Upper lobe of right lung (tissue), 1 donor: ENCODE measurements around the gene ADGRD1. TPM values are rescaled to one million over a fixed set of nuclear protein-coding genes. Genes with fewer than 3 reads are reported as not detected.

Experiments
- ATAC-seq: fragments of 200-7000 bp; cut with Tn5 transposase; one replicate; pipeline ENCODE4 v1.9.1; 2020; ENCODE audit warnings: mild to moderate bottlenecking, moderate library complexity
- DNase-seq: peaks from one replicate; pipeline ENCODE4 v3.0.0-alpha.2; 2020
- H3K27ac ChIP-seq: fragments of 200-600 bp; one replicate; pipeline ENCODE4 v1.8.0; 2022
- H3K27me3 ChIP-seq: fragments of 200-600 bp; one replicate; pipeline ENCODE4 v1.8.0; 2022; ENCODE audit warnings: mild to moderate bottlenecking
- H3K36me3 ChIP-seq: fragments of 200-600 bp; one replicate; pipeline ENCODE4 v1.8.0; 2022
- H3K4me1 ChIP-seq: fragments of 200-600 bp; one replicate; pipeline ENCODE4 v1.8.0; 2022
- H3K4me3 ChIP-seq: fragments of 200-600 bp; one replicate; pipeline ENCODE4 v1.8.0; 2022; ENCODE audit warnings: mild to moderate bottlenecking
- H3K9me3 ChIP-seq: fragments of 200-600 bp; one replicate; pipeline ENCODE4 v1.8.0; 2022
- intact Hi-C: fragments of 100-400 bp; cut with DNase I; formaldehyde crosslinking; loops from one replicate; pipeline ENCODE4 v1.11.0; 2022
- total RNA-seq: library from RNA; stranded (reverse); fragmentation: NEBNext Ultra II Directional; extraction: Animal tissue kit (Norgen Biotek cat#: 25700); gene quantifications from one replicate; pipeline ENCODE4 v1.2.1, GENCODE V29; 2021
- TF ChIP-seq, protein P1 (sequence below): fragments of 200-600 bp; IDR thresholded peaks from one replicate; pipeline ENCODE4 v1.8.0; 2022; ENCODE audit warnings: antibody characterized with exemption
- donor health status: DM: no; HTN: yes; CAD: no; lungs with severe emphysema.

The ADGRD1 gene
- total RNA-seq, 1 donor from 2014 or later: 113 TPM

DNA sequence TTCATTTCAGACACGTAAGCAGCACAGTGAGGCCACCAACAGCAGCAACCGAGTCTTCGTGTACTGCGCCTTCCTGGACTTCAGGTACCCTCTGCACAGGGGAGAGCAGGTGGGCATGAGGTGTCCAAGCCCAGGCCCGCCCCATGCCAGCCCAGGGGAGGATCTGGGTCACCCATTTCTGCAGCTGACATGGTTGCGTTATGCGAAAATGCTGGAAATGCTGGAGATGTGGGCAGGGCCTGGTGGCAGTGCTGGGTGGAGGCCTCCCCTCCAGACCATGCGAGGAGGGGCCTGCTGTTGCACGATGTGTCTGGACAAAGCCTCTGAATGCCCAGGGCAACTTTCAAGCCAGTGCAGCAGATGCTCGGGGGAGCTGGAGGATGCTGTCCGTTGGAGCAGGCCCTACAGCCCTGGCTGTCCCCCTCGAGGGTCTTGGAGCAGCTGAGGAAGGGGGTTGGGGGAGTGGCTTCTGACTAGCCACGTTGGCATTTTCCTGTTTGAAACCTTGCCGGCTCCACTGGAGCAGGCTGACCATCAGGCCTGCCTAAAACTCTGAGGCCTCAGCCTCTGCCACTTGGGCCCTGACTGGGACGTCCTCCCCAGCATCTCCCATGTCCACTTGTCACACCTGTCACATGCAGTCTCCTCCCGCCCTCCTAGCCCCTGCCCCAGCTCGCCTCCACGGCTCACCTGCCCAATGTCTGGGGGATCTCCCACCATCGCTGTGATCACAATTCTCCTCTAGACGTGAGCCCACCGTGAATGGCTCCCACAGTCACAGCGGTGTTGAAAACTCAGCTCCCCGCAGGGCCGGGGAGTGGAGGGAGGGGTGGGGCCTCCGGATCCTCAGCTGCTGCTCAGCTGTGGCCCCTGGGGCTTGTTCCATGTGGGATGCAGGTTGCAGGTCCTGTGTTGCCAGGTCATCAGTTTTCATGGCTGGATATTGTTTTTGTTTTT is 123.4 kb downstream of the ADGRD1 start:
- Histone ChIP-seq H3K4me1 (peaks cover 8% of the 10 kb centered on the region), H3K27ac (no peak overlapping the region), H3K27me3 (no peaks in the 10 kb centered on the region), H3K9me3 (no peaks in the 10 kb centered on the region), H3K4me3 (no peak overlapping the region), H3K36me3 (peaks cover 7% of the 10 kb centered on the region)
- ATAC-seq (peak; percentile 11), DNase-seq (no peak)
- intact Hi-C loops: no loop called here
- TF ChIP-seq, protein P1, sequence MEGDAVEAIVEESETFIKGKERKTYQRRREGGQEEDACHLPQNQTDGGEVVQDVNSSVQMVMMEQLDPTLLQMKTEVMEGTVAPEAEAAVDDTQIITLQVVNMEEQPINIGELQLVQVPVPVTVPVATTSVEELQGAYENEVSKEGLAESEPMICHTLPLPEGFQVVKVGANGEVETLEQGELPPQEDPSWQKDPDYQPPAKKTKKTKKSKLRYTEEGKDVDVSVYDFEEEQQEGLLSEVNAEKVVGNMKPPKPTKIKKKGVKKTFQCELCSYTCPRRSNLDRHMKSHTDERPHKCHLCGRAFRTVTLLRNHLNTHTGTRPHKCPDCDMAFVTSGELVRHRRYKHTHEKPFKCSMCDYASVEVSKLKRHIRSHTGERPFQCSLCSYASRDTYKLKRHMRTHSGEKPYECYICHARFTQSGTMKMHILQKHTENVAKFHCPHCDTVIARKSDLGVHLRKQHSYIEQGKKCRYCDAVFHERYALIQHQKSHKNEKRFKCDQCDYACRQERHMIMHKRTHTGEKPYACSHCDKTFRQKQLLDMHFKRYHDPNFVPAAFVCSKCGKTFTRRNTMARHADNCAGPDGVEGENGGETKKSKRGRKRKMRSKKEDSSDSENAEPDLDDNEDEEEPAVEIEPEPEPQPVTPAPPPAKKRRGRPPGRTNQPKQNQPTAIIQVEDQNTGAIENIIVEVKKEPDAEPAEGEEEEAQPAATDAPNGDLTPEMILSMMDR: no peak

GRCh38 chr12:131077931-131078391 is 124.3 kb downstream of the ADGRD1 start:
- DNase-seq (no peak), ATAC-seq (no peak)
- TF ChIP-seq, protein P1: no peak
- H3K9me3 ChIP-seq: no peaks in the 10 kb centered on the region
- no peak overlapping the region for H3K4me3 ChIP-seq
- H3K27ac ChIP-seq: no peak overlapping the region
- H3K36me3 ChIP-seq: peaks cover 7% of the 10 kb centered on the region
- no peaks in the 10 kb centered on the region for H3K27me3 ChIP-seq
- intact Hi-C loops: no loop called here
- H3K4me1 ChIP-seq: peaks cover 8% of the 10 kb centered on the region

DNA sequence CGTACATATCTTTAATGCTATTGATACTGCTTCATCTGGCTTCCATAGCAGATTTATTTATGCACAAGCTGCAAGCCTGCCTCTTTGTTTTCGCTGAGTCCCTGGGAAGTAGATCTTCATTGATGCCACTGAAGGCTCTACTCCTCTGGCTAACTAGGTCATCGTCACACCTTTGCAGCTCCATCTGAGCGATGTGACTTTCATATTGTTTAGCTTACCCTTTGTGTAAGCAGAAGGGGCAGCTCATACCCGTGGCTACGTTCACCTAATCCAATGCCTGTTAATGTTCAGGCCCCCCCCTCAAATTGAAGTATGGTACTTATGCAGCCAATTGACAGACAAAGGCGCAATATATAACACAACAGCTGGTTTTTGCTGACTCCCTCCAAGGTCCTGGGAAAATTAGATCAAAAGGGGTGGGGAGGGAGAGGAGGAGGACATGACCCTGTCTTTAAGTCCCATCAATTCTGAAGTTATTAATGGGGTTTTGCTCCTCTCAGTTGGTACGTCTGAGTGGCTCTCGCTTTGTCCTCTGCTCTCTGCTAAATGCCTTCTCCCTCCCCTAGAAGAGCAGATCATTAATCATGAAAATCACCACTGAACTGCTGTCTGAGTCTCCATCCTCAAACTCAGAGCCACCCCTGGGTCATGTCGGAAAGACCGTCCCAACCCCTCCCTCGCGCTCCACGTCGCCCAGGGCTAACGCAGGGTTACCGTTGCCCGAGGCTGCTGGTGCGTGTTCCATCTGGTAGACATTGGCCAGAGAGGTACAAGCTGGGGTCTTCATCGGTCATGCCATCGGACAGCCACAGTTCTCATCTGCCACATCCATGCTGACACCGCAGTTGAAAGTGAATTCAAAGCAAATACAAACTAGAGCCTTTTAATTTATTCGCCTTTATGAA is 128.8 kb downstream of the ADGRD1 start:
- Histone ChIP-seq H3K27ac (no peak overlapping the region), H3K36me3 (peaks cover 14% of the 10 kb centered on the region), H3K4me1 (no peaks in the 10 kb centered on the region), H3K9me3 (no peaks in the 10 kb centered on the region), H3K27me3 (no peaks in the 10 kb centered on the region), H3K4me3 (no peak overlapping the region)
- no peak for ATAC-seq
- TF ChIP-seq, protein P1: no peak
- intact Hi-C loops: no loop called here
- DNase-seq: peak; percentile 52

DNA sequence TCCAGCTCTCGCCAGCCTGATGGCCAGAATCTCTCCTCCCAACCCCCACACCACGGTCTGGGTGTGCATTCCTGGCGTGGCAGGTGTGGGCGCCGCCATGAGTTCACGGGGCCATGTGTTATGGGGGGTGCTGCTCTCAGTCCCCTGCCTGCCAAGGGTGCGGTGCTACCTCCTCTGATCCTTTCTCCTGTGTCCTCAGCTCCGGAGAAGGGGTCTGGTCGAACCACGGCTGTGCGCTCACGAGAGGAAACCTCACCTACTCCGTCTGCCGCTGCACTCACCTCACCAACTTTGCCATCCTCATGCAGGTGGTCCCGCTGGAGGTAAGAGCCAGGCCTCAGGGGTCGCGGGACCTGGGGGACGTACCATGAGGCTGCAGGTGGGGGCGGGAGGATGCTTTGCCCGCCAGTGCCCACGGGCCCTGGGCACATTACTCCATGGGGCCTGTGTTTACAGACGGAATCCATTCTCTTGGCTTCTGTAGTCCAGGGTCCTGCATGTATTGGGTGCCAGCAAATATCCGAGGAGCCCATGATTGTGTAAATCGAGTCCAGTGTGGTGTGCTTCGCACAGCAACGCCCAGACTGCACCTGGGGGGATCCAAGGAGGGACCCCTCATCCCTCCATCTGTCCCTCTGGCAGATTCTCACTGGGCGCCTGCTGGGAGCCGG is 130.8 kb downstream of the ADGRD1 start:
- intact Hi-C loops: no loop called here

More for the DNA sequence above, 130.8 kb downstream of the ADGRD1 start:
- TF ChIP-seq, protein P1: no peak
- no peak for ATAC-seq
- H3K9me3 ChIP-seq: no peaks in the 10 kb centered on the region
- no peak overlapping the region for H3K4me3 ChIP-seq
- H3K4me1 ChIP-seq: no peaks in the 10 kb centered on the region
- peak; percentile 44 for DNase-seq
- no peaks in the 10 kb centered on the region for H3K27me3 ChIP-seq
- no peak overlapping the region for H3K27ac ChIP-seq
- H3K36me3 ChIP-seq: peaks cover 17% of the 10 kb centered on the region
